AG04449 (cell line): Measurements from ENCODE around the gene EHD1.
"Not testable (repeated sequence)": the region's sequence is repeated elsewhere in the genome, so short reads cannot be mapped to it uniquely, and the experiment has no call there.

ENCODE experiments used
- CTCF ChIA-PET: fragments of 350-600 bp; formaldehyde crosslinking; extraction: SDS; loops from one replicate; lab custom pipeline; 2021; ENCODE audit warnings: antibody characterized with exemption; lab: Yijun Ruan, JAX
- POLR2A ChIA-PET: fragments of 400-600, 350-600 bp; formaldehyde crosslinking; extraction: SDS; loops from one replicate; lab custom pipeline; 2020; ENCODE audit warnings: antibody characterized with exemption, inconsistent platforms; lab: Yijun Ruan, JAX
- DNase-seq: peaks from one replicate; pipeline ENCODE4 v3.0.0-alpha.2; 2010; ENCODE audit warnings: low read depth, low spot score
- H3K4me3 ChIP-seq: 2 replicates; pipeline ENCODE4 v1.5.1; 2011; ENCODE audit warnings: low read depth, mild to moderate bottlenecking, control low read depth, low read length
- TF ChIP-seq, protein P1 (sequence below): IDR thresholded peaks from one replicate; pipeline ENCODE4 v1.5.1; 2011; ENCODE audit warnings: mild to moderate bottlenecking, moderate library complexity, low read length, control low read depth, inconsistent platforms; ENCODE audit not compliant: insufficient read depth; ENCODE audit errors: missing control alignments

Gene EHD1

DNA sequence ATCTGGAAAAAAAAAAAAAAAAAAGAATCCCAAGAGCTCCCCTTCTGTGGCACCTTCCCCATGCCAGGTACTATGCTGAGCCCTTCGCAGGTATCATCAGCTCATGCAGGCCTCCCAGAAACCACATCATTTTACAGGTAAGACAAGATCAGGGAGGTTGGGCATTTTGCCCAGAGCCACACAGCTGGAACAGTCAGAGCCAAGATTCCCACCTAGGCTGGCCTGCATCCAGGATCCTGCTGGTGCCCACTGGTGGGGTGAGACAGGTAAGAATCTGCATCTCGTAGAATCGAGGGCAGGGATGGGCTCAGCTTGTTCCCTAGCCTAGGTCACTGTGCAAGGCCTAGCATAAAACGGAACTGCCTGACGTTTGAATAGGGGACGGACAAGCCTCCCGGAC, 52.4 kb downstream of the EHD1 start:
- DNase-seq = no peak
- POLR2A ChIA-PET = no interaction called here
- TF ChIP-seq, protein P1, sequence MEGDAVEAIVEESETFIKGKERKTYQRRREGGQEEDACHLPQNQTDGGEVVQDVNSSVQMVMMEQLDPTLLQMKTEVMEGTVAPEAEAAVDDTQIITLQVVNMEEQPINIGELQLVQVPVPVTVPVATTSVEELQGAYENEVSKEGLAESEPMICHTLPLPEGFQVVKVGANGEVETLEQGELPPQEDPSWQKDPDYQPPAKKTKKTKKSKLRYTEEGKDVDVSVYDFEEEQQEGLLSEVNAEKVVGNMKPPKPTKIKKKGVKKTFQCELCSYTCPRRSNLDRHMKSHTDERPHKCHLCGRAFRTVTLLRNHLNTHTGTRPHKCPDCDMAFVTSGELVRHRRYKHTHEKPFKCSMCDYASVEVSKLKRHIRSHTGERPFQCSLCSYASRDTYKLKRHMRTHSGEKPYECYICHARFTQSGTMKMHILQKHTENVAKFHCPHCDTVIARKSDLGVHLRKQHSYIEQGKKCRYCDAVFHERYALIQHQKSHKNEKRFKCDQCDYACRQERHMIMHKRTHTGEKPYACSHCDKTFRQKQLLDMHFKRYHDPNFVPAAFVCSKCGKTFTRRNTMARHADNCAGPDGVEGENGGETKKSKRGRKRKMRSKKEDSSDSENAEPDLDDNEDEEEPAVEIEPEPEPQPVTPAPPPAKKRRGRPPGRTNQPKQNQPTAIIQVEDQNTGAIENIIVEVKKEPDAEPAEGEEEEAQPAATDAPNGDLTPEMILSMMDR = no peak
- CTCF ChIA-PET = interaction anchor here (1.3 kb wide), 1 partner anchor 69 kb away, joined by 3 read pairs; no protein-coding TSS in a partner anchor
- no peak overlapping the region for H3K4me3 ChIP-seq

DNA sequence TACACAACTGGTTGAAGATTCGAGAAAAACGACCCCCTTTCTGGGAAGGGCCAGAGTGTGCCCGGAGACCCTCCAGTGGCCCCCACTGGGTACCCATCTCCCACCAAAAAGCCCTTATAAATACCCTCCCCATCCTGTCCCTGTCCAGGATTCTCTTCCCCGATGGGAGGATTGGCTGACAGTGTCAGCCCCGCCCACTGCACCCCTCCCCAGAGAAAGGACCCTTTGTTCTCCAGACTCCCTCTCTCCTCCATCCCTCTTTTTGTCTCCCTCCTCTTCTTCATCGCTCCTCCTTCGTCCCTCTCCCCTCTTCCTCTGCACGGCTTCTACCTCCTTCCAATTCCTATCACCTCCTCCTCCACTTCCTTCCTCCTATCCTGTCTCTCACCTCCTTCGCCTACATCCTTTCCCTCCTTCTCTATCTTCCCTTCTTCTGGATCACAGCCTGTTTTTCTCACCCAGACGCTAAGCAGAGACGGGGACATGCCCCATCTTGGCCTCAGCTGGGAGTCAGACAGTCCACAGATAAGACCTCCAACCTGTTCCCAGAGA, 54.8 kb downstream of the EHD1 start:
- ChIA-PET POLR2A (no interaction called here), CTCF (interaction anchor here (0.8 to 2.0 kb wide), 3 partner anchors 11 to 24 kb away, joined by 3 to 5 read pairs (median 4); no protein-coding TSS in a partner anchor)
- H3K4me3 ChIP-seq = no peak overlapping the region
- TF ChIP-seq, protein P1 = no peak
- DNase-seq = no peak

DNA sequence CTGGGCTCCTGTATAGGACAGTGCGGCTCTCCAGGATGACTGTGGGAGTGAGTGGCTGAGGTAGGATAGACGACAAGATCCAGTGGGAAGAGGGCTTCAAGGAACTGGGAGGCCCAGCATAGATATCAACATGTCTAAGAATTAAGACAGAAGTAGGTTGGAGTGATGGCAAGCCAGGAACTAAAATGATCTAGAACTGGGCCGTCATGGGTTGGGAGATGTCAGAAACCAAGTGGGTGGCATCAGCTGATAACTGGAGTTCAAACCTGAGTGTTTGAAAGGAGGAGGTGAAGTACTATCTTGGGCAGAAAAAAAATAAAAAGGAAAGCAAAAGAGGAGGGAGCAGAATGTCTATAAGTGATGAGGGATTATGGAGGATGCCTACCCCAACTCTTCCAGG, 60.9 kb downstream of the EHD1 start:
- CTCF ChIA-PET = interaction anchor here (1.3 kb wide), 1 partner anchor 28 kb away, joined by 3 read pairs; no protein-coding TSS in a partner anchor
- DNase-seq = no peak
- H3K4me3 ChIP-seq = no peak overlapping the region
- TF ChIP-seq, protein P1 = no peak
- POLR2A ChIA-PET = no interaction called here

DNA sequence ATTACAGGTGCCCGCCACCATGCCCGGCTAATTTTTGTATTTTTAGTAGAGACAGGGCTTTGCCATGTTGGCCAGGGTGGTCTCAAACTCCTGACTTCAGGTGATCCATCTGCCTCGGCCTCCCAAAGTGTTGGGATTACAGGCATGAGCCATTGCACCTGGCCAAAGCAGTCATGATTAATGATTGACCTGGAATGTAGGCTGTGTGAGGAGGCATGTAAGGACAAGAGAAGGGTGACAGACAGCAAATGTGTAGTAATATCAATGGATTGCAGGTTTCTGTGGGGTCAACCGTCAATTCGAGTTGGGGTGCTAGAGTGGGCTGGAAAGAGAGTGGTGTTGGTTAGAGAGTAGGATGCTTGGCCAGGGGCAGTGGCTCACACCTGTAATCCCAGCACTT, 63.0 kb downstream of the EHD1 start:
- POLR2A ChIA-PET, H3K4me3 ChIP-seq, CTCF ChIA-PET, DNase-seq: not testable (repeated sequence)

DNA sequence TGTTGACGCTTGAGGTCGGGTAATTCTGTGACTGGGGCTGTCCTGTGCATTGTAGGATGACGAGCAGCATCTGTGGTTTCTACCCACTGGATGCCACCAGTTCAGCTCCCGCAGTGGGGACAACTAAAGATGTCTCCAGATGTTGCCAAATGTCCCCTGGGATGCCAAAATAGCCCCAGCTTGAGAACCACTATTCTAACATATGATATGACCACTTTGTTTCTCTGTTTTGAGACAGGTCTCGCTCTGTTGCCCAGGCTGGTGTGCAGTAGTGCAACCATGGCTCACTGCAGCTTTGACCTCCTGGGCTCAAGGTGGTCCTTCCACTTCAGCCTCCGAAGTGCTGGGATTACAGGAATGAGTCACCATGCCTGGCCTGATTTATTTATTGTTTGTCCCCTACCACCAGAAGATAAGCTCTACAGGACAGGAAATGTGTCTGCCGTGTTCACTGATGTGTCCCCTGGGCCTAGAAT, 63.7 kb downstream of the EHD1 start:
- TF ChIP-seq, protein P1 = no peak
- POLR2A ChIA-PET = no interaction called here
- DNase-seq = no peak
- H3K4me3 ChIP-seq = no peak overlapping the region
- CTCF ChIA-PET = interaction anchor here (1.0 kb wide), 1 partner anchor 198 kb away, joined by 3 read pairs; no protein-coding TSS in a partner anchor

DNA sequence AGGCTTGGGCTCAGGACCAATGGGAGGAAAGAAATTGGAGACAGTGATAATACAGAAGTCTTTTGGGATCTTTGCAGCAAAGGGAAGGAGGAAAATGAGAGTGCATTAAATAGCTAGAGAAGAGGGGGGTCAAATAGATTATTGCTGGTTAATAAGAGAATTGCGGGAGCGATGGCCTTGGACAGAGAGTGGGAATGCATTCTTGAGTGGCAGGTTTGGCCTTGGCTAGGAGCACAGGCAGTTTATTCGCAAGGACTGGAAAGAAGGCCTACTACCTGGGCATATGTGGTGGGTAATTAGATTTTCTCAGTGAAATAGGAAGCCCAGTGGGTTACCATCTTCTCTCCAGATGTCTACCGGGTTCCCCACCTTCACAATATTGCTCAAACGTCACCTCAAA, 64.6 kb downstream of the EHD1 start:
- ChIA-PET POLR2A (no interaction called here), CTCF (no interaction called here)
- DNase-seq = no peak
- TF ChIP-seq, protein P1 = no peak
- no peak overlapping the region for H3K4me3 ChIP-seq
